Measurements from ENCODE around the gene HBA2.
"Not testable (repeated sequence)": the region's sequence is repeated elsewhere in the genome, so short reads cannot be mapped to it uniquely, and the experiment has no call there.

DNA sequence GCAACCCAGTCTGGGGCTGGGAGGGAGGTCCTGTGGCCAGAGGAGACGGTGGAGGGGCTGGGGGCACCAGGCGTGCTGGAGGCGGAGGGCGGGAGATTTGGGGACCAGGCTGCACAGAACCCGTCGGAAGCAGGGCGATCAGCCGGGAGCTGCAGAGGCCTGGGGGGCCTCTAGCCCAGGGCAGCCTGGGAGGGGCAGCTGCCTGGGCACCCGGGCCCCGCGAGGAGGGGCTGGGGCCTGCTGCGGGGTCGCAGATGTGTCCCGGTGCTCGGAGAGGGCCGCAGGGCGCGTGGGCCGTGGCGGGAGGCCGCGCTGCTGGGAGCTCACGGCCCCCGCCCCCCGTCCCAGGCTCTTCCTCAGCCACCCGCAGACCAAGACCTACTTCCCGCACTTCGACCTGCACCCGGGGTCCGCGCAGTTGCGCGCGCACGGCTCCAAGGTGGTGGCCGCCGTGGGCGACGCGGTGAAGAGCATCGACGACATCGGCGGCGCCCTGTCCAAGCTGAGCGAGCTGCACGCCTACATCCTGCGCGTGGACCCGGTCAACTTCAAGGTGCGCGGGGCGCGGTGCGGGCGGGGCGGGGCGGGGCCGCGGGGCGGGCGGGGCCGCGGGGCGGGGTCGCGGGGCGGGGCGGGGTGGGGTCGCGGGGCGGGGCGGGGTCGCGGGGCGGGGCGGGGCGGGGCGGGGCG is 8.4 kb upstream of the HBA2 start:
- TF ChIP-seq, protein P1, sequence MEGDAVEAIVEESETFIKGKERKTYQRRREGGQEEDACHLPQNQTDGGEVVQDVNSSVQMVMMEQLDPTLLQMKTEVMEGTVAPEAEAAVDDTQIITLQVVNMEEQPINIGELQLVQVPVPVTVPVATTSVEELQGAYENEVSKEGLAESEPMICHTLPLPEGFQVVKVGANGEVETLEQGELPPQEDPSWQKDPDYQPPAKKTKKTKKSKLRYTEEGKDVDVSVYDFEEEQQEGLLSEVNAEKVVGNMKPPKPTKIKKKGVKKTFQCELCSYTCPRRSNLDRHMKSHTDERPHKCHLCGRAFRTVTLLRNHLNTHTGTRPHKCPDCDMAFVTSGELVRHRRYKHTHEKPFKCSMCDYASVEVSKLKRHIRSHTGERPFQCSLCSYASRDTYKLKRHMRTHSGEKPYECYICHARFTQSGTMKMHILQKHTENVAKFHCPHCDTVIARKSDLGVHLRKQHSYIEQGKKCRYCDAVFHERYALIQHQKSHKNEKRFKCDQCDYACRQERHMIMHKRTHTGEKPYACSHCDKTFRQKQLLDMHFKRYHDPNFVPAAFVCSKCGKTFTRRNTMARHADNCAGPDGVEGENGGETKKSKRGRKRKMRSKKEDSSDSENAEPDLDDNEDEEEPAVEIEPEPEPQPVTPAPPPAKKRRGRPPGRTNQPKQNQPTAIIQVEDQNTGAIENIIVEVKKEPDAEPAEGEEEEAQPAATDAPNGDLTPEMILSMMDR (IDR thresholded peaks at IDR 0.05), result not testable (repeated sequence)
- TF ChIP-seq POLR2A (IDR thresholded peaks at IDR 0.05), result not testable (repeated sequence)
